GM10847 (cell line): ENCODE measurements around the gene HSPA12B.

Experiments
- POLR2A ChIP-seq: IDR thresholded peaks from 2 replicates; pipeline ENCODE4 v1.6.1; 2011; ENCODE audit not compliant: insufficient read length; ENCODE audit errors: extremely low read depth

Gene HSPA12B

DNA sequence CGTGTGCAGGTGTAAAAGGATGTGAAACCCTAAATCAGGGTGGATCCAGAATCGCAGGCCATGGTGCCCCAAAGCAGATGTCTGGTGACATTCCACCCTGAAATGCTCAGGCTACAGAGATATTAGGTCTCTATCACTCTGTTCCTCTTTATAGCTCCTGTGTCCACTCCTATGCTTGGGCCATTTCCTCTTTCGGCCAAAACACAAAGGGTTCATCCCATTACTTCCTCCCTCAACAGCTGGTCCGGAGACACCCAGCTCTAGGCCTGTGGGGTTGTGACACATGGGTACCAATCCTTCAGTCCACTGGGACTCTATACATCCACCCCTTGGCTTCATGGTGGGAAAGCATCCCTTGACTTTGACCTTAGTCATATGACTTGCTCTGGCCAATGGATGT is 18.4 kb upstream of the HSPA12B start:
- TF ChIP-seq POLR2A = no peak

- no peak for TF ChIP-seq POLR2A
These were observed 16.2 kb upstream of the HSPA12B start for GRCh38 chr20:3716195-3716834.

DNA sequence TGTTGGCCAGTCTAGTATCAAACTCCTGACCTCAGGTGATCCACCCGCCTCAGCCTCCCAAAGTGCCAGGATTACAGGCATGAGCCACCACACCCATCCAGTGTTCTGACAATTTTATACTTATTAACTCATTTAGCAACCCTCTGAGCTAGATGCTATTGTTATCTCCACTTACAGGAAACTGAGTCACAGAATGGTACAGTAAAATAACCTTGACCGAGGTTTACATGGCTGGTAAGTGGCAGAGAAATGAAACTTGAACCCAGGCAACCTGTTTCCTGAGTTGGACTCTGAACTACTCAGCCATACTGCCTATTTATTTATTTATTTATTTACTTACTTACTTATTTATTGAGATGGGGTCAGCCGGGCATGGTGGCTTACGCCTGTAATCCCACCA is 13.4 kb upstream of the HSPA12B start:
- no peak for TF ChIP-seq POLR2A

- TF ChIP-seq POLR2A = no peak
These were observed 12.4 kb upstream of the HSPA12B start for GRCh38 chr20:3720068-3720467.

DNA sequence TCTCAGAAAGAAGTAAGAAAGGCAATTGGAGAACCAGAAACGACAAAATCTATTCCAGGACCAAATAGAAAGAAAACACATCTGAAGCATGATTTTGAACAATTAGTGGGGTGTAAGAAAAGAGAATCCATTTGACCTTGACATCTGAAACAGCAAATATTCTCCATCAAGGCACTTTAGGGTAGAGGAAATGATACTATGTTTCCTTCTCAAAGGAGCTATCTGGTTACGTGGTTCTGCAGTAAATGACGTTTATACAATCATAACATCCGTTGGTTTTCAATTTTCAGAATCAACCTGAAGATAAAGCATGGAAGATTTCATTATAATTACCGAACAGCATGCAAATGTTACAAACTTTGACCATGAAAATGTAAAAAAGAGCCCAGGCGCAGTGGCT is 11.9 kb upstream of the HSPA12B start:
- TF ChIP-seq POLR2A = no peak

- TF ChIP-seq POLR2A = no peak
These were observed 10.6 kb upstream of the HSPA12B start for GRCh38 chr20:3721912-3722311.

DNA sequence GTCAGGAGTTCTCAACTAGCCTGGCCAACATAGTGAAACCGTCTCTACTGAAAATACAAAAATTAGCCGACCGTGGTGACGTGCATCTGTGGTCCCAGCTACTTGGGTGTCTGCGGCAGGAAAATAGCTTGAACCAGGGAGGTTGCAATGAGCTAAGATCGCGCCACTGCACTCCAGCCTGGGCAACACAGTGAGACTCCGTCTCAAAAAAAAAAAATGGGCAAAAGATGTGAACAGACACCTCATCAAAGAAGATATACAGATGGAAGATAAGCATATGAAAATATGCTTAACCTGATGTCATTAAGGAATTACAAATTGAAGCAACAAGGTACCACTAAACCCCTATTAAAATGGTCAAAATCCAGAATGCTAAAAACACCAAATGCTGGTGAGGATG is 9.2 kb upstream of the HSPA12B start:
- TF ChIP-seq POLR2A = no peak

DNA sequence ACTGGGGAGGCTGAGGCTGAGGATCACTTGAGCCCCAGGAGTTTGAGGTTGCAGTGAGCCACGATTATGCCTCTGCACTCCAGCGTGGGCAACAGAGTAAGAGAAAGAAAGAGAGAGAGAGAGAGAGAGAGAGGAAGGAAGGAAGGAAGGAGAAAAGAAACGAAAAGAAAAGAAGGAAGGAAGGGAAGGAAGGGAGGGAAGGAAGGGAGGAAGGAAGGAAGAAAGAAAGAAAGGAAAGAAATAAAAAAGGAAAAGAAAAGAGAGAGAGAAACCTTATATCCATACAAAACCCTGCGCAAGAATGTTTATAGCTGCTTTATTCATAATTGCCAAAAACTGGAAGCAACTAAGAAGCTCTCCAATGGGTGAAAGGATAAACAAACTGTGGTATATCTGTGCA is 8.1 kb upstream of the HSPA12B start:
- TF ChIP-seq POLR2A = no peak

- TF ChIP-seq POLR2A = no peak
These were observed 5.0 kb upstream of the HSPA12B start for GRCh38 chr20:3727401-3728021.

GRCh38 chr20:3728354-3728753 is 4.1 kb upstream of the HSPA12B start:
- TF ChIP-seq POLR2A = no peak

DNA sequence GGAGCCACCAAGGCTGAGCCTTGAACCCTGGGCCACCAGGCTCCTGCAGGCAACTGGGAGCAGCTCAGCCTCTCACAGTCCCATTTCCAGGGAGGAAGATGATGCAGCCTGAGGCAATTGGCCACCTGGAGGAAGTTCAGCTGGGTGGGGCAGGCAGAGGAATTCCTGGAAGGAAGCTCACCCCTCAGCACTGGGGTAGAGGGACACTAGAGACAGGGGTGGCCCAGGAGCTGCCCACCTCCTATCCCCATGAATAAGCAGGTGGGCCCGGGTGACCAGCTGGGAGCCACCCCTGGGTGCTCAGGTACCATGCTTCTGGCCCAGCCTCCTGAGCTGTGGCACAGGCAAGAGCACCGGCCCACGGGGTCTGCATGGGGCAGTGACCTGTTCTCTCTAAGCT is 3.6 kb upstream of the HSPA12B start:
- TF ChIP-seq POLR2A = no peak

GRCh38 chr20:3729378-3729777 is 3.1 kb upstream of the HSPA12B start:
- no peak for TF ChIP-seq POLR2A

DNA sequence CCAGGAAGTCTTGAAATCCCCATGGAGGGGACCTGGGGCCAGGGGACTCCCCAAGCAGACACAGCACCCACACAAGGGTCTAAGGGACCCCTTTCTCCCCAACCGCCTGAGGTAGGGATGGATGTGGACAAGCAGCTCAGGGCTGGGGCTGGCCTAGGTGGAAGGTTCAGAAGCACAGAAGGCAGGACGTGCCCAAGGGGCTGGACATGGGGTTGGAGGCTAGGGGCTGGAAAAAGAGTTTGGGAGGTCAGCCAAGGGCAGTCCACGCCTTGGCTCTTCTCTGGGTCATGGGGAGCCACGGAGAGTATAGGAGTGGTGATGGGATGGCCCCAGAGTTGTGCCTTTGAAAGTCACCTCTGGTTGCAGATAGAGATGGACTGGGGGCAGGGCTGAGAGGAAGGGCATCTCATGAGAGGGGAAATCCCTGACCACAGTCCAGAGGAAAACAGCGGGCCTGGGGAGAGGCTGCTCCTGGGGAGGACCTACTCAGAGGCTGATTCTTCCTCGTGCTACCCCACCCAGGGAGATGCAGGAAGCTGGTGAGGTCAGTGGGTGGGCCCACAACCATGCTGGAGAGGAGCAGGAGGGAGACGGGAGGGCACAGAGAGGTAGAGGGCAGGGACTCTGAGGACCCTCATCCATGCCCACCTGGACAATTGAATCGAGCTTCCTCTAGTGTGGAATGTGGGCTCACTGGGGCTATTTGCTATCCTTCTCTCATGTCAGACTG is 2.5 kb upstream of the HSPA12B start:
- no peak for TF ChIP-seq POLR2A

- no peak for TF ChIP-seq POLR2A
These were observed 1.4 kb upstream of the HSPA12B start for GRCh38 chr20:3730803-3731672.

DNA sequence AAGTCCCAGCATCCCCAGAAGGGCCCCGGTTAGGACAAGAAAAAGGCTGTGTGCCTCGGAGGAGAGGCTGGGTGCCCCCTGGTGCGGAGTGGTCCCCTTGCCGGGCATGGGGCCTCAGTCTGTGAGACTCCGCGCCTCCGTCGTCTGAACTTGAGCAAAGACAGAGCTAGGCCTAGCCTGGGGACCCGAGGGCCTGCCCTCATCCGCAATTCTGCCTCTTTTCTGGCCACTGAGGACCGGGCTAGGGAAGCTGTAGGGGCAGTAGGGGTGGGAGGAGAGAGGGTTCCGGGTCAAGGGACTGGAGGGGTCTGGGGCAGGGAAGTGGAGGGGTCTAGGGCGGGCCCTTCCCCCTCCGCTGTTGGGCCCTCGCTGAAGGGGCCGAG is 550 bp upstream of the HSPA12B start:
- TF ChIP-seq POLR2A = no peak
